Measurements from ENCODE around the gene SLC66A2. TPM values are rescaled to one million over a fixed set of nuclear protein-coding genes. Genes with fewer than 3 reads are reported as not detected.
A peak's percentile ranks its signal among the peaks of the same experiment; 100 is the strongest.

The SLC66A2 gene
- total RNA-seq, 1 donor from 2014 or later = 28.1 TPM

GRCh38 chr18:79955302-79956075 lies 4.0 kb upstream of the SLC66A2 start:
- no peak for TF ChIP-seq CTCF (conservative IDR thresholded peaks at IDR 0.05; ENCODE audit: low read depth, low read length)
- DNase-seq (ENCODE audit: low read depth) = no peak
- no peak overlapping the region for H3K4me3 ChIP-seq (ENCODE audit: low read depth, low read length)

GRCh38 chr18:79954791-79955190 lies 3.3 kb upstream of the SLC66A2 start:
- H3K4me3 ChIP-seq (ENCODE audit: low read depth, low read length) = no peak overlapping the region
- no peak for DNase-seq (ENCODE audit: low read depth)
- no peak for TF ChIP-seq CTCF (conservative IDR thresholded peaks at IDR 0.05; ENCODE audit: low read depth, low read length)

GRCh38 chr18:79953971-79954651 lies 2.7 kb upstream of the SLC66A2 start:
- no peak overlapping the region for H3K4me3 ChIP-seq (ENCODE audit: low read depth, low read length)
- no peak for DNase-seq (ENCODE audit: low read depth)
- no peak for TF ChIP-seq CTCF (conservative IDR thresholded peaks at IDR 0.05; ENCODE audit: low read depth, low read length)

- TF ChIP-seq CTCF (conservative IDR thresholded peaks at IDR 0.05; ENCODE audit: low read depth, low read length) = no peak
- DNase-seq (ENCODE audit: low read depth) = no peak
- no peak overlapping the region for H3K4me3 ChIP-seq (ENCODE audit: low read depth, low read length)
Measured at GRCh38 chr18:79952996-79953559, 1.6 kb upstream of the SLC66A2 start.

GRCh38 chr18:79952456-79952995 lies 1.1 kb upstream of the SLC66A2 start:
- no peak for DNase-seq (ENCODE audit: low read depth)
- TF ChIP-seq CTCF (conservative IDR thresholded peaks at IDR 0.05; ENCODE audit: low read depth, low read length) = no peak
- H3K4me3 ChIP-seq (ENCODE audit: low read depth, low read length) = peak overlapping the region; percentile 78

GRCh38 chr18:79950515-79951341 lies 725 bp downstream of the SLC66A2 start:
- H3K4me3 ChIP-seq (ENCODE audit: low read depth, low read length) = peak overlapping the region; percentile 78
- DNase-seq (ENCODE audit: low read depth) = no peak
- TF ChIP-seq CTCF (conservative IDR thresholded peaks at IDR 0.05; ENCODE audit: low read depth, low read length) = no peak

Measured in epithelial cell of proximal tubule (primary cell).